HK-2 (cell line): ENCODE results near the gene ACP1.

Experiments used
- DNase-seq: peaks from one replicate; pipeline ENCODE4 v3.0.0-alpha.2; 2018; ENCODE audit not compliant: unreplicated experiment

The ACP1 gene

DNA sequence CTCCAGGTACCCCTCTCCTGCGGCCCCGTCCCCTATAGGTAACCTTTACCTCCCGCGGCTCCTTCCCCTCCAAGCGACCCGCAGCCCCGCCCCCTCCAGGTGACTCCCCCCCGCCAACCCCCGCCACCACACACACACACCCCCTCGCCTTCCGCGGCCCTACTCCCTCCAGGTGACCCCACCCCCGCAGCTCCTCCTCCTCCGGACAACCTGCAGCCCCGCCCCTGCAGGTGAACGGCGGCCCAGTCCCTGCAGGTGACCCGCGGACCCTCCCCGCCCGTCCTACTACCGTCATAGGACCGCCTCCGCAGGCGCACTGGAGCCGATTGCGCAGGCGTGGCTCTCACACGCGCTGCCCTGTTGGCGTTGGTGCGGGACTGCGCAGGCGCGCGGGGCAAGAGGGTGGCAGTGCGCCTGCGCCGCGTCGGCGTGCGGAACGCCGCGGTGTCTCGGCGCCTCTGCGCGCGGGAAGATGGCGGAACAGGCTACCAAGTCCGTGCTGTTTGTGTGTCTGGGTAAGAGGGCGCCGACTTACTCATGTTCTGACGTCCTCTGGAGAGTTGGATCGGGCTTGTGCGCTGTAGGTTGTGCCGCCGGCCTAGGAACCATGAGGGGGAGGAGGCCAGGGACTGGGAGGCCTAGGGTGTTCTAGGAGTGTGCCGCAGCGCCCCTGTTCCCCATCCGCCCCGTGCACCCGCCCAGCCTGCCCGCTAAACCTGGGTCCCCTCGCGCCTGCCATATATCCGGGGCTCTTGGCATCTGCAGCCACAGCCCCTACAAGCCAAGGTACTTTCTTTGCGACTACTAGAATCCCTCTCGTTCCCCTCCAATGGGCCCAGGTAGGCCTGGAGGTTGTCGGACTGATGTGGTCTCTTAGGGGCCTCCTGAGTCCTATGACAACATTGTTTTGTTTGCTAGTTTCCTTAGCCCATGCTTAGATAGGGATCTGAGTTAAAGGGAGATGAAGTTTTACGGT, at the start of gene ACP1:
Gene ACP1 (plus strand): TSS at position 455 of the 976 bp plus-strand sequence. CDS start 18 bp downstream, at position 473.
- peak; percentile 94 for DNase-seq

DNA sequence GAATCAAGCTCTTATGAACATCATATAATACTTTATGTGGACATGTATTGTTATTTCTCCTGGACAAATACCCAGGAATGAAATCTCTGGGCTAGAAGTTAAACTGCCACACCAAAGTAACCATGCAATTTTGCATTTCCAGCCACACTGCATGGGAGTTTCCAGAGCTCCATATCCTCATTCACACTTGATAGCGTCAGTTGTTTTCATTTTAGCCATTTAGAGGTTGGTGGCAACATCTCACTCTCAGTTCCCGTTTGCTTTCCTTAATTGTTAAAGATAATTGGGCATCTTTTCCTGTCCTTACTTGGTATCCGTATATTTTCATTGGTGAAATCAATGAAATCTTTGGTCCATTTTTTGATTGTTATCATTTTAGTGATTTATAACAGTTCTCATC, 48.7 kb upstream of the ACP1 start:
- DNase-seq: no peak

DNA sequence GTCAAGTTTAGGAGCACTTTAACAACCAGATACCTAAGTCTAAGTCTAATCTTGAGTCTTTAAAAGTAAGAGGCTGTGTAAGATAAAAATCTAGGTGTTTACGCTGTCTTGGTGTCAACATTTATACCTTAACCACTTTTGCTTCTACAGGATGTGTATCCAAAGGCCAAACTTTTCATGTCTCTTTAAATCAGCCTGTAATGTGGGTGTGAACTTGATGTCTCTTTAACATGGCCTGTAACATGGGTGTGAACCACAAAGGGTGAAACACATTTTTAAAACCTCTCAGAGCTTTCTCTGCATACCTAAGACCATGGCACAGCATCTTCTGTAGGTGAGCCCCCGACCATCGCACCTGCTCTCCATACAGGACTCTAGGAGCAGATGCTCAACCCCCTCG, 41.3 kb upstream of the ACP1 start:
- DNase-seq: no peak

DNA sequence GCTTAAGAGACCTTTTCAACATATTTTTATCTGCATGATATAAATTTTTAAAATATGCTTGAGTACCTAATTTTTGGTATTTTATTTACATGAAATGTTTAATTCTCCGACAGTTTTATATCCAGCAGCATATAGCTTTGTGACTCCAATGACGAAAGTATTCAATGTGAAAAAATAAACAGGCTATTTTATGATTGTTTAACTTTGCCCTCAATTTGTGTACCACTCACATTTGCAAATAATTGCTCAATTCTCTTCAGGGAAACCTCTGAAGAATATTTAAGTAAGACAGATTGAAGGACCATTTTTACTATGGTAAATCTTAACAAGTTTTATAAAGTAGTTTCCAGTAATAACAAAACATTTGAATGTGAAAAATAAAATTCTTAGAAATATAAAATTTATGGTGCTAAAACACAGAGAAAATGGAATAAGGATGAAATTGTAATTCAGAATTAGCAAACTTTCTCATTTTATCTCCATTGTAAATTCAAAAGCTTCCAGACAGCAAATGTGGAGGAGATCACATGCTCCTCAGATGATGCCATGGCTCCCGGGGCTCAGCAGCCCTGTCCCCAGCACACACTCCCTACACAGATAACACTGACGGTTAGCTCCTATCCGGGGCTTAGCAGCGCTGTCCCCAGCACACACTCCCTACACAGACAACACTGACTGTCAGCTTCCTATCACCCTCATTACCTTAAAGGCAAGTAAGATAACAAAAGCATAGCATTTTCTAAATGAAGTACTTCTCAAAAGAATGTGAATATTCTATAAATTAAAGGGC, 40.6 kb upstream of the ACP1 start:
- no peak for DNase-seq

DNA sequence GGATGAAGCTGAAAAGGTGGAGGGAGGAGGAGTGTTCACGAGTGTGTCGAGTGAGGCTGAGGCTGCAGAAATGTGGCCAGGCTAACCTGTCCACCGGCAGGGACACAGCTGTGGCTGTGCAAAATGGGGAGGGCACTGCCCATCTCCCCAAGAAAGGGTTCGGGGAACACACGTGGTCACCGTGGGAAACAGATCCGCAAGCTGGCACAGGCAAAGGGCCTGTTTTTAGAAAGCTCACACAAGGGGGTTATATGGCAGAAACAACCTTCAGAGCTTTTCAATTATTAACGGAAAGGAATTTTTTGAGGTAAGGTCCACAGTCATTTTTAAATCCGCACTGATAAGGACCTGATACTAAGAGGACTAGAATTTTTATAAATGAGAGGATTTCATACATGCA, 36.6 kb upstream of the ACP1 start:
- DNase-seq: no peak

DNA sequence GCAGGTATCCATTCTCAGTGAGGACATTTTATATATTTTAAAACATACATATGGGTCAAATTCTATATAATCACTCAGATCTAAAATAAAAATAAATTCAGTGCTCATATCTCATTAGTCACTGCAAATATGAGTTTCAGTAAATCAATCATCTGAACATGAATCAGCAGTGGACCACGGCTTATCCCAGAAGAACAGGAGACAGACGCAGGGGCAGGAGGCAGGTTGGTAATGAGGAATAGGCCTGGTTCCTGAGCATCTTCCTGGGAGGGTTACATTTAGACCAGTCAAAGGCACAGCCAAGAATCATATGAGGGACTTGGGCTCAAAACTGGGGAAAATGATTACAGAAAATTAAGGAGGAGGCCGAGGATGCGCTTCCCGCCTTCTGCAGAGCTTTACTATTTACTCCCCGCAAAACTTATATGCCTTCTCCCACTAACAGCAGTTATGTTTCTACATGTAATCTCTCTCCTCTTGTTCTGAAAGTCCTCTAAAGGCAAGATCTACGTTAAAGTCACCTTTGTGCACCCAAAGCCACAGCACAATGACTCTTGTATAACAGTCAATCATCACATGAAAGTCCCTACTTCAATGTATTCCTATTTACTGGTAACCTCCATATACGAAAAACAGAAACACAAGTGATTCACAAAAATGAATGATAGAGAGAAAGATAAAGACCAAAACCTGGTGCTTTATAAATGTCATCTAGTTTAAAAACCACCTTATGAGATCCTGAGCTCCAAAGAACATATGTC, 36.0 kb upstream of the ACP1 start:
- DNase-seq: no peak

DNA sequence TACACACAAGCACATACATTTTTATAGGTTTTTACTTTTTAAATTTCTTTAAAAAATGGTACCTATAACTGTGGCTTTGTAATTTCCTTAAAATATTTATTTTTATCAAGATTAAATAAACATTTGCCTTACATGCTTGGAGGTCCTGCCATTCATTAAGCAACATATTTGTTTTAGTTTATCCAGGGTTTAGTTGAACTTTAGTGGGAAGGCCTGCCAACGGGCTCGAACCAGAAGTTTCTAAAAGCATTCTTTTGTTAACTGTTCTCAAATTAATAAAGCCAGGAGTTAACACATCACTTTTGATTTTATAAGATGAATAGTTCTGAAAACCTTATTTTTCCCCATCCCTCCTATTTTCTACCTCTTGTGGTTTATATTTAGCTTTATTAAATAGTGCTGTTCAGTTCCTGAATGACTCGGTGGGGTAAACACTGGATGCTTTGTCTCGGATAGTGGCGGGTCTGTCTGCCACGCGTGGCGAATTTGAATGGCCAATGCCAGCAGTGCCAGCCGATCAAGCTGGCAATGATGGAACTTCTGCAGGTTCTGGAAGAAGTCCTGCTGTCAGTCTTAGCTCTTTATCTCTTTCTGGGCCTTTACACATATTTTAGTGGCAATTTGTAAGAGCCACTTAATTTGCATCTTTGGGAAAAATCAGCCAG, 33.1 kb upstream of the ACP1 start:
- DNase-seq: no peak

DNA sequence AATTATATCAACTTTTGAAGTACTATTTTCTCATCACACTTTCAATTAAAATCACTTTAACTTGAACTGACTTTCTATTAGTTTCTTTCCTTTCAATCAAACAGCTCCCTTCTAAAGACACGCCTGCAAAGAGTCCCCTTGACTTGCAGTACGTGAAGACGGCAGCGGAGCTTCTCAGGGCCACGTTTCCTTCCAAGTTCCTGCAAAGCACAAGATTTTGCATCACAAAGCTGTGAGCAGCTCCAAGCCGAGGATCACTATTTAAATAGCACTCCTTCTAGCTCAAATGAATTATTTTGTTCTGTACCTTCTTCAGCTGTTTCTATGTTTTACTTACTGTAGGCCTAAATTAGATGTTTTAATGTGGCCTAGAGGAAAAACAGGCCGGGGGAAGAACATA, 31.7 kb upstream of the ACP1 start:
- DNase-seq: no peak

DNA sequence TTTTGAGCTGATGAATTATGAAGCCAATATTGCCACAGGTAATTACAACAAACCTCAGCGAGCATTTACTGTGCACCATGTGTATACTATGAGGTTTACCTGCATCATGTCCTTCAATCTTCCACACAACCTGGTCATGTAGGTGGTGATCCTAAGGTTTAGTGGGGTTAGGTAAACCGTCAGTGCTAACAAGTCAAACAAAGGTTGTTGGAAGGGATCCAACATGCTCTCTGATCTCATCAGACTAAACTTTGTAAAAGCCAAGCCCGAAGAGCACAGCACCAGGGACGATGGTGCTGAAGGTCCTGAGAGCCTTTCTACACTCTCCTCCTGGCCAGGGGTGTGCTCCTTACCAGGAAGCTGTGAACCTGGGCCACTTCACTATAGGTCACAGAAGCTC, 30.3 kb upstream of the ACP1 start:
- no peak for DNase-seq

DNA sequence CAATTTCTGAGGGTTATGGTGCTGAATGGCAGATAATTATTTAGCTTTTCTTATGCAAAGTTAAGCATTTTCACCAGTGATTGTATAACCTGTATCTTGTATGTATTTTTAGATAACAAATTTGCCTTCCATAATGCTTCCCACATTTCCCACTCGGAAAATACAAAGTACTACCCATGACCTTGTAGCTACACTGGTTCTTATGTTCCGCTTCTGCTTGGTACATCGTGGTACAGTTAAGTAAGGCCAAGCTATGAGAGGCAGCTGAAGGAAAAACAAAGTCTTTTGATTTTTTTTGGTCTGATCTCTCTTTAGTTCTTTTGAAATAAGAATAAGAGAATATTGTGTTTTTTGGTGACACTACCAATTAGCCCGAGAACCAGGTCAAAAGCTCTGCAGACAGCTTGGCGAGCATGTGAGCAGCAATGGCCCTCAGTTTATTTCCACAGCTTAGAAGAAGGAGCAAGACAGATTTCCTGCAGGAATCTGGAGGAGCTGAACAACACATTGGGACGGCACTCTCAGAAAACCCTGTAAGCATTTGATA, 27.7 kb upstream of the ACP1 start:
- no peak for DNase-seq

DNA sequence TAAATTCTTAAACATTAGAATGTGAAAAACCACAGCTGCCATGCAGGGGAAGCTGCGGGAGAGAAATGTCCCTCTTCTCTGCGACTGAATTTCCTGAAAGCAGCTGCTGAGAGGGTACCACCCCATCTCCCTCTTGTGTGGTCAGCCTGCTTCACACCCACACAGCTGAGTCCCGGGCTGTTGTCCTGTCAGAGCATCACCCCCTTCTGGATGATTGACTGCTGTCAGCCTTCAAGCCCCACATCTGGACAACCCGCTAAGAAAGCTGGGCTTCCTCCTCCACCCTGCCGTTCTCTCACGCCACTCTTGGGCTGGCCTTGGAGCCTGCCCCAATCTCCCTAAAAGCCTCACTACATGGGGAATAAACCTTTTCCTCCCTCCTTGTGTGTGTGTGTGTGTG, 26.9 kb upstream of the ACP1 start:
- DNase-seq: no peak

DNA sequence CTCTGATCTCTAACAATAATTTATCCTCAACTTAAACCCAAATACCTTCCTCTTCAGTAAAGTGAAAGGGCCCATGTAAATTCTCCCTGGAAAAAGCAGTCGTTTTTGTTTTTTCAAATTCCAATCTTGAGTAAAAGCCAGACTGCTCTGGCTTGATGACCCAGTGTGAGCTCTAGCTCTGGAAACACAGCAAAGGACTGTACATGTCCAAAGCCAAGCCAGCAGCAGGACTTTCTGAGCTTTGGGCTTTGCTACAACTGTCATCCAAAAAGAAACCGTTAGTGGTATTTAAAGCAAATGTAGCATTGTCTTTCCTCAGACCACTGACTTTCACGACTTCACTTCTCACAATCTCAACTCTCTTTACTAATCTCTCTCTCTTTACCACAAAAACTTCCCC, 26.3 kb upstream of the ACP1 start:
- no peak for DNase-seq

DNA sequence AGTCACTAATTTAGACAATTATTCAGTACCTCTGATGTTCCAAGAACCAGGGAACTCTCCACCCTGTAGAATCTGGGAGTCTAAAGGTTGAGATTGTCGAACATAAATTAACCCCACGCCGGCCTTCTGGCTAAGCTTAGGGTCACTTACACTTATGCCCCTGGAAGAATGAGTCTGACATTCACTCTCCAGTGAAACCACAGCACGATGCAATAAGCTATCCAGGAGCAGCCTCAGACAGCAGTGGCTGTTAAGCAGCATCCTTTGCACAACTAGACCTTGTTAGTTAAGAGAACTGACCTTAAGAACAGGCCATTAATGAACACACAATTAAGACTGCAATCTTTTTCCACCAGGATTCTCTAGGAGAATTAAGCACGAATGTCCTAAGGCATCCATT, 25.9 kb upstream of the ACP1 start:
- DNase-seq: no peak

DNA sequence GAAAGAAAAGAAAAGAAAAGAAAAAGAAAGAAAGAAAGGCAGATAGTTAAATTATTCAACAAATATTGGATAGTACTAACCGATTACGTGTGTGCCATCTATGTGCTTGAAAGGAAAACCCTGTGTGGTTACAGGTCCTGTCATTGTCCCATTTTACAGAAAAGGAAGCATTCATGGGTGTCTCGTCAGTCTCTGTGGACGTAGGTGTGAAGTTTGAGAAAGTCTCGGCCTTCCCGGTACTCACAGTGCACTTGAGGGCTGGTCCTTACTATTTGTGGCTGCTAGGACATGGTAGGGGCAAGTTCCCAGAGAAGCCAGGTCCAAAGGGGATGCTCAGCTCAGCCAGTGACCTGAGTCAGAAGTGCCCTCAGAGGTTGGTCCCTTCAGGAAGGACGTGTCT, 20.2 kb upstream of the ACP1 start:
- no peak for DNase-seq

DNA sequence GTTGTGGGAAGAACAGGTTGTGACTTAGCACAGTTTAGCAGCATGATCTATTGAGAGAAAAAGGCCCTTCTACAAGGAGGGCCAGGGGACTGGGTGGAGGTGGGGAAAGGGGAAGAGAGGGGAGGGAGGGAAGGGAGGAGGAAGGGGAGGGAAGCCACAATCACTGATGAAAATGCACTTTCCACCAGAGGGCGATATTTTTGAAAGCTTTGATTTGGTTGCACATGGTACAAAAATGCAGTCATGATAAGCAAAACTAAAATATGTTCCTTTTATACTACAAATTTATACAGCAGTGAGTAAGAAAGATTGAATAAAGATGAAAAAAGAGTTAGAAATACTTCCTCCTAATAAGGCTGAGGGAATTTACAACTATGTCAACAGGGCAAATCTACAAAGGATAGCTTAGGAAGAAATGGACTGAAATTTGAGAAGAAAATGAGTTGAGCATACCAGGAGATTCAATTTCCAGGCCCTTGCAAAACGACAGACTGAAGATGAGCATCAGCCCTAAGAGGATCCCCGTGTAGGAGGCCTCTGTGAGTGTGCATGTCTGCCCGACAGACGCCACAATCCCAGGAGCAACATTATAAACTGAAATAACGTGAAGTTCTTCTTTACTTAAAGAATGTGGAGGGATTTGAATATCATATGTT, 18.1 kb upstream of the ACP1 start:
- no peak for DNase-seq

DNA sequence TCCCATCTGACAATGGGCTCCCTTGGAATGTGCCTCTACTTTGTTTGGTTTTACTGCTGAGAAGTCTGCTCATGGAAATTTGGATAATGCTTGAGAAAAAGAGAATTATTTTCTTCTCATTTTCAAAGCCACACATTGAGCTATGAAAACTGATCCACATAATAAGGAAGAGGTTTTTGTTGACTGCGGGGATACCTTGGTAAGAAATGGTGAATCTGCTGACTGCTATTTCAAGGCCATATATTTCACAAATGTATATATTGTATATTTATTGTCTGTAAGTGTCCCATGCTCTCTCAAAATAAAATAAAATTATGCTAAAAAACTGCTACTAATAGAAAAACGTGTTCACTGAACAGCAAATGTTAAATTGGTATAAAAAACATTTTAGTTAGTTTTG, 16.0 kb upstream of the ACP1 start:
- no peak for DNase-seq

DNA sequence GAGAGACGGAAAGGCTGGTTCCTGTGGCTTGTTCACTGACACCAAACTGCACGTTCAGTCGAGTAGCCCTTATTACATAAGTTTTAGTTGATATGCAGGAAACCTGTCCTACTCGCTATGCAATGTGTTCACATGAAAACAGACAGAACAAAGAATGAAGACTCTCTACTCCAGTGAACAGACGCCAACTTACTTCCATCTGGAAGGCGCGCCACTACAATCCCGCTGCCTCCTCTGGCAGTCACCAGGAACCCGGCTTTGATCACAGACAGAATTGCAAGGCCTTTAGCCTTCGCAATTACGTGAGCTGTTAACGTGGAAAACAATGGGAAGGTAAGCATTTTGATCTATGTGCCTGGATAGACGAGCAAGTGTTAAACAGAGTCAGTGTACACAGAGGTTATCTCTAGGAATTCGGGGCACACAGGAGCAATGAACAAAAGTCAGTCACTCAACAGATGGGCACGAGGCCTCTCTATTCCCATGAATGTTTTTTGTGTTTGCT, 15.2 kb upstream of the ACP1 start:
- DNase-seq: no peak

DNA sequence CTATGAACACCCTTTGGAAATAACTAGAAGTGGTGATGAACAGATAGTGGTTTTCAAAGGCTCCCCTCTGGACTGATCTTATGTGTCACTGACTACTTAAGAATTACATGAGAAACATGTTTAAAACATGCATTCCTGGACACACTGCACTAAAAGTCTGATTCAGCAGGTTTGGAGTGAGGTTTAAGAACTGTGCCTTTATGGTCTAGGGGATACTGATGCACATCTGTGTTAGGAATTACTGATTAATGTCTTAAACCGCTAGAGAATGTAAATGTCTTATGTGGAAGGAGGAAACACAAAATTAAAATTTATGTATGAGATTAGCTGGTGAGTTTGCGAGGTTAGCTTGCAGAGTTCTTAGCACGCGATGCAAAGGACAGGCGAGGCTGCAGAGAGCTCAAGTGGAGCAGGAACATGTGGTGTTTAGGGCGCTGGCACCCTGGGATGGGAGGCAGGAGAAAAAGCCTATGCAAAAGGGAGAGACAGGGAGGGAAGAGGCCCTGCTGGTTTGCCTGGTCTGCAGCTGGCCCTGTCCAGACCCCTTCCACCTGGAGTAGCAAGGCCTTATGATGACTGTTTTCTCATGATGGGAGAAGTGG, 12.6 kb upstream of the ACP1 start:
- no peak for DNase-seq

DNA sequence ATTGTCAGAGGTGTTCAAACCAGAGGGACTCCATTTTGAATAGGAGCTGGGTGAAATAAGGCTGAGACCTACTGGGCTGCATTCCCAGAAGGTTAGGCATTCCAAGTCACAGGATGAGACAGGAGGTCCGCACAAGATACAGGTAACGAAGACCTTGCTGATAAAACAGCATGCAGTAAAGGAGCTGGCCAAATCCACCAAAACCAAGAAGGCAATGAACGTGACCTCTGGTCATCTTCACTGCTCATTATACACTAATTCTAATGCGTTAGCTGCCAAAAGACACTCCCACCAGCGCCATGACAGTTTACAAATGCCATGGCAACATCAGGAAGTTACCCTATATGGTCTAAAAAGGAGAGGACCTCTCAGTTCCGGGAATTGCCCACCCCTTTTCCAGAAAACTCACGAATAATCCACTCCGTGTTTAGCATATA, 11.5 kb upstream of the ACP1 start:
- no peak for DNase-seq

DNA sequence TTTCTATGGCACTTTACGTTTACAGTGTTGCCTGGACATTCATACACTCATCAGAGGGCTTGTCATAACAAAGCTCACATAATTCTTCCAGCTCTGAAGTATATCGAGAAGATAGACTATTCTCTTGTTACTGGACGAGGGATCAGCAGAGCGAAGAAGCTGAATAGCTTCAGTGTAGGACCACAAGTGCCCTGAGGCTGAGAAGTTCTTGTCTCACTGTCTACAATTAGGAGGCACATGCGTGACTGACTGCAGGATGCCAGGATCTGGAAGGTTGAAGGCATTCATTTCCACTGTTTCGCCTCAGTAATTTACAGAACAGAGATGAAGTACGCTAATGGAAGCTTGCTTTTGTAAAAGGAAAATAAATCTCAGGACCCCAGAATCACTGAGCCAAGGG, 10.5 kb upstream of the ACP1 start:
- no peak for DNase-seq
